Stimulated activated CD8-positive, alpha-beta memory T cell treated with anti-CD3 and anti-CD28 coated beads, Interleukin-15, amount 100 ng/mL, for 48 hours (primary cell): ENCODE measurements around the gene MED15.
"Not testable (repeated sequence)": the region's sequence is repeated elsewhere in the genome, so short reads cannot be mapped to it uniquely, and the experiment has no call there.

Source experiments
- DNase-seq, 2 donors: peaks; one replicate each; pipeline ENCODE4 v3.0.0-alpha.2; 2020; ENCODE audit warnings: low read depth in 2 of 2

MED15 gene

GRCh38 chr22:20507253-20508066 is at the start of gene MED15:
TSS of gene MED15 (plus strand) at chr22:20507610. CDS start at chr22:20507679, 69 bp downstream.
- DNase-seq, result peak; percentile 83 to 85

GRCh38 chr22:20458530-20459151 is 48.8 kb upstream of the MED15 start:
- DNase-seq, result no peak

GRCh38 chr22:20459152-20459542 is 48.3 kb upstream of the MED15 start:
- DNase-seq, result no peak

- DNase-seq, result no peak
Observed at GRCh38 chr22:20459862-20460261, 47.5 kb upstream of the MED15 start.

GRCh38 chr22:20463324-20464095 is 43.9 kb upstream of the MED15 start:
- DNase-seq, result no peak

- peak; percentile 29 to 40 for DNase-seq
Observed at GRCh38 chr22:20464096-20464614, 43.3 kb upstream of the MED15 start.

GRCh38 chr22:20464912-20465758 is 42.3 kb upstream of the MED15 start:
- no peak for DNase-seq

GRCh38 chr22:20465759-20466077 is 41.7 kb upstream of the MED15 start:
- no peak for DNase-seq

- DNase-seq, result no peak
Observed at GRCh38 chr22:20466659-20467379, 40.6 kb upstream of the MED15 start.

GRCh38 chr22:20469110-20469868 is 38.1 kb upstream of the MED15 start:
- no peak for DNase-seq

- not testable (repeated sequence) for DNase-seq
Observed at GRCh38 chr22:20470525-20470924, 36.9 kb upstream of the MED15 start.

GRCh38 chr22:20471126-20471833 is 36.1 kb upstream of the MED15 start:
- DNase-seq, result no peak

GRCh38 chr22:20472629-20473442 is 34.6 kb upstream of the MED15 start:
- DNase-seq, result no peak

GRCh38 chr22:20475115-20475436 is 32.3 kb upstream of the MED15 start:
- no peak for DNase-seq

- DNase-seq, result not testable (repeated sequence)
Observed at GRCh38 chr22:20475569-20475968, 31.8 kb upstream of the MED15 start.

- not testable (repeated sequence) for DNase-seq
Observed at GRCh38 chr22:20478059-20478458, 29.4 kb upstream of the MED15 start.

GRCh38 chr22:20479612-20480196 is 27.7 kb upstream of the MED15 start:
- no peak for DNase-seq

- DNase-seq, result not testable (repeated sequence)
Observed at GRCh38 chr22:20483143-20483506, 24.3 kb upstream of the MED15 start.
